GM18873 (cell line): ENCODE data around the gene AGAP2.
A peak's percentile ranks its signal among the peaks of the same experiment; 100 is the strongest.

ENCODE experiments used
- ATAC-seq: cut with Tn5 transposase; IDR thresholded peaks from one replicate; pipeline ENCODE4 v1.9.1; 2021; ENCODE audit warnings: mild to moderate bottlenecking, moderate library complexity, moderate number of reproducible peaks; ENCODE audit not compliant: unreplicated experiment, low FRiP score

AGAP2 gene

DNA sequence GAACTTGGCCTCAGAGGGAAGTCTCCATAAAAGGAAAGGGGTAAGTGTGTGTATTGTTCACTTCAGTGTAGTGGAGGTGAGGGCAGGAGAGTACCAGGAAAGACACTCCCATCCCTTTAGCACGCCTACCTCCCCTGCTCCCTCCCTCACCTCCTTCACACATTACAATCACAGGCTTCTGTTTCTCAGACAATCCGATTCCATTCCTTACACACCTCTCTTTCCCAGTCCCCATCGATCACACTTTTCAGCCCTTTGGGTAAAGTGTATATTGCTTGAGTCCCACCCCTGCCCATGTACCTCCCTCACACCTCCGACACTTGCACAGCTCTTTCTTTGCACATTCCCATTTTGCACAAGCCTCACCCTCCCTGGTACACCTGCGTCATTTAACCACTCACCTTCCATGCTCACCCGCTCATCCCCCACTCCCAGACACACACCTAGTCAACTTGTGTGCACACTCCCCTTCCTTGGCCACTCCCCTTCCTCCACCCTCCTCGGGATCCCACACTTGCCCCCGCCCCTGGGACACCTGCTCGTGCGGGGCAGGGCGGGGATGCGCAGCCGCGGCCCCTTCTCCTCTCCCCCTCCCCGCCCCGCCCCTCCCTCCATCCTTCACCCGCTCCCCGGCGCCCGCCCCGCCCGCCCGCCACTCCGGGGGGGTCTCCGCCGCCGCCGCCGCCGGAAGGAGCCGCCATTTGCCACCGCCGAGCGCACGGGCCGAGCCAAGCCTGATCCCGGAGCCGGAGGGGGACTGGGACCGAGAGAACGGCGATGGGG, 16.1 kb upstream of the AGAP2 start, which contains the start of gene MARCHF9:
Gene MARCHF9 (plus strand): TSS at position 693 of the 783 bp plus-strand sequence. CDS start 426 bp downstream, outside the sequence.
- no peak for ATAC-seq

DNA sequence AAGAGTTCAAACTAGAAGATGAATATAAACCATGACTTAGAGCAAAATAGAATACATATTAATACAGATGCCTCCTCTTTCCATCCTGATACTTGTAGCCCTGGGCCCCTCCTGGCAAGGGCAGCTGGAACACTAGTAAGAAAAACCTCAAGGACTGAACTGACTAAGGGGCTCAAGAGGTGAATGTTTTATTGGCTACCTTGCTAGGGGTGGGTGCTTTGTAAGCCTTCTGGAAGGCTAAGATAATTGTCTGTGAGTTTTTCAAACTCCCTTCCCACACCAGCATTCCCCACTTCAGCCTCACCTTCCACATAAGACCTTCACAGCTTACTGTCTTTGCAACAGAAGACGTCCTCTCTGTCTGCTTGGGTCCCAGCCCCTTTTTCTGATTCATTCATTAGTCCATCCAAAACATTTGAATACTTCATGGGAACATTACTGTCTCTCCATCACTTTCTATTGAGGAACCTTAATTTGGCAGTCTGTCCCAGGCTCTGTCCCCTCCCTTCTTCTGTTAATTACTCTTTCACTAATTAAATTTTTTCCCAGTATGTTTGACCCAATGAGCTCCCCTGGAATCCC, 15.3 kb upstream of the AGAP2 start:
- no peak for ATAC-seq

DNA sequence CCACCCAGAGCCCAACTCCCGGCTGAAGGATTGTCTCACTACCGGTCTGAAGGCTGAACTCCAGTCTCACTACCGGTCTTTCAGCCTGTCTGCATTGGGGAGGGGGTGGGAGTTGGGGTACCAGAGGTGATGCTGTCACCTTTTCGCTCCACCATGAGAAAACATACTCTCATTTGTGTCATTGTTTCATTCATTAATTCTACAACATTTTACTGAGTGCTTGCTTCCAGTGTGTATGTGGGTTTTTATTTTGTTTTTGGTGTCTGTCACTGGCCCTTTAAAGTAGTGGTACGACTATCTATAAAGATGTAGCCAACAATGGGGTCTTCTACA, 14.1 kb upstream of the AGAP2 start:
- ATAC-seq = no peak

DNA sequence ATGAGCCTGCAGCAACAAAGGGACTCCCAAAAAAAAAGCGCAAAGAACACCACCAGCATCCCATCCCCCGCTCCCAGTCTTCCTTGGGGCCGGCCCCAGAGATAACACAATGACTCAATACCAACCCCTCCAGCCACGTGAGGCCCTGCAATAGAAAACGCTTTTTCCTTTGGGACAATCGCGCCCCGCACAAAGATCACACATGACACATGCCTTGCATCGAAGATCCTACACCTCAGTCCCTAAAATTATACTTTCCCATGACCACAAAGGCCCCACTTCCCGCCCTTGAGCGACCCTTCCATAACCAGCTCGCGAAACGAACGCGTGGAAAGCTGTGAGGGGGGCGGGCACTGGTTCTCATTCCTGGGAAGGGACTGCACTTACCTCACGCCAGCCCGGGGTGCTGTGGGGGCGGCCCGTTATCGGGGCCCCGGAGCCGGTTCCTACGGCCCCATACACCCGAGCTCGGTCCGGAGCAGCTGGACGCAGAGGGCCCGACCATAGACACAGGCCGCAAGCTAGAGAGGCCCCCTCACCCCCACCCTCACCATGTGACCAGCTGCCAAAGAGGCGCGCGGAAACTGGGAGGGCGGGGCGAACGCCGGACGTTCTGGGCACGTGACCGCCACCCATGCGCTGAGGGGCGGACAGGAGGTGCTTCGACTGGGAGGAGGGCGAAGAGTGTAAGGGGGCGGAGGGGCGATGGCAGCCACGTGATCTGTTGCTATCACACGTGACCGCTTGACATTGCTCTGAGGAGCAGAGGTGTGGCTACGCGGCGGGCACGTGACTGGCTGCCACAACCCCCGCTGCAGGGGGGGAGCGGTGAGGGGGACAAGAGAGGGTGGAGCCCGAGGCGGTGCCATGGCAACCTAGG, 13.5 kb upstream of the AGAP2 start, which contains the start of gene CDK4:
Gene CDK4 (minus strand): TSS at position 523 of the 880 bp plus-strand sequence. CDS start 593 bp downstream, outside the sequence.
- ATAC-seq = peak; percentile 79

DNA sequence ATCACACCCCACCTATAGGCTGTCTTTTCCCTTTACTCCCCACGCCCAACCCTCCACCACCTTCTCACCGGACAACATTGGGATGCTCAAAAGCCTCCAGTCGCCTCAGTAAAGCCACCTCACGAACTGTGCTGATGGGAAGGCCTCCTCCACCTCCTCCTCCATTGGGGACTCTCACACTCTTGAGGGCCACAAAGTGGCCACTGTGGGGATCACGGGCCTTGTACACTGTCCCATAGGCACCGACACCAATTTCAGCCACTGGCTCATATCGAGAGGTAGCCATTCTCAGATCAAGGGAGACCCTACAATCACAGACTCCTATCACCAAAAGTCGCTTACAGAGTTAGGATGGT, 12.9 kb upstream of the AGAP2 start:
- ATAC-seq = no peak

DNA sequence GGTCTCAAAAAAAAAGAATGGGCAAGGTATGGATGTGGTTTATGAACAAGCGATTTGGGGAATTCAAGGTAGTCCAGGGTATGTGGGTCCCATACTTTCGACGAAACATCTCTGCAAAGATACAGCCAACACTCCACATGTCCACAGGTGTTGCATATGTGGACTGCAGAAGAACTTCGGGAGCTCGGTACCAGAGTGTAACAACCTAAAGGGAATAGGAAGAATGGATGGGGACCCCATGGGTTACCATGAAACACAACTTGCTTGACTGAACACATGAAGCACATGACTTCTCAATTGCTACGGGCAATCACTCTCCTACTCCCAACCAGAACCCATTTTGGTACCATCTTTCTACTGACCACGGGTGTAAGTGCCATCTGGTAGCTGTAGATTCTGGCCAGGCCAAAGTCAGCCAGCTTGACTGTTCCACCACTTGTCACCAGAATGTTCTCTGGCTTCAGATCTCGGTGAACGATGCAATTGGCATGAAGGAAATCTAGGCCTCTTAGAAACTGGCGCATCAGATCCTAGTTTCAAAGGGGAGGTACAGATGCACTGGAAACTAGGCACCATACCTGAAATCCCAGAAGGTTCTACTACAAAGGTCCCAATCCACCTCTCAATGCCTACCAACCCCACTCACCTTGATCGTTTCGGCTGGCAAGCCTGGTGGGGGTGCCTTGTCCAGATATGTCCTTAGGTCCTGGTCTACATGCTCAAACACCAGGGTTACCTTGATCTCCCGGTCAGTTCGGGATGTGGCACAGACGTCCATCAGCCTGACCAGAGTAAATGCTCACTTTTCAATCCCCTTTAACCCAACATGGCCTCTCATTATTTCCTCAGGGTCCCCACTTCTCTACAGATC, 12.3 kb upstream of the AGAP2 start:
- ATAC-seq = no peak

DNA sequence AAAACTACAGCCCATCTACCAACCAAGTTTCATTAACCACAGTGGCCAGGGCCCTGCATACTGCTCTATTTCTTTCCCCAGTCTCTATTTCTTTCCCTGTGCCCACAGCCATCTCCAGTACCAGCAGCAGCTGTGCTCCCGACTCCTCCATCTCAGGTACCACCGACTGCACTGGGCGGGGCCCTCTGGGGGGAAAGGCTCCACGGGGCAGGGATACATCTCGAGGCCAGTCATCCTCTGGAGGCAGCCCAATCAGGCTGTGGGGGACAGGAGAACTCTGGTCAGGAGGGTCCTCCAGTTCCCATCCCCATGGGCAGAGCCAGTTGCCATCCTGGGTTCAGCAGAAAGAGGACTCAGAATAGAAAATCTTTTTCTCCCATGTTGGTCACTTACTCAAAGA, 10.5 kb upstream of the AGAP2 start:
- ATAC-seq = no peak

DNA sequence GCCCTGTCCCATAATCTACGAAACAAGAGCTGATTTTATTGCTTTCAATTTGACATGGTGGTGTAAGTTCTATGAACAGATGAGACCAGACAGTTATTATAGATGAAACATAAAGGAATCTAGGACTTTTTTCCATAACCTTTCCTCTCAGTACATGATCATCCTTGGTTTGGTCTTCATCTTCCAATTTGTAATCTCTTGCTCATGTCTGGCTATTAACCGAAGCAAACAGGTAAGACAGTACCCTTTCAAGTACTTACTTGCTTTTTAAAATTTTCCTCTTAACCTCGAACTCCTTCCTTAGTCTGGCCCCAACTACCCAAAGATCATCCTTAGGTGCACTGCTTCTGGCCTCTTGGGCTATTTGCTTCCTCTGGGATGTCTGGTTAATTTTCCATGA, 7.5 kb upstream of the AGAP2 start:
- no peak for ATAC-seq

DNA sequence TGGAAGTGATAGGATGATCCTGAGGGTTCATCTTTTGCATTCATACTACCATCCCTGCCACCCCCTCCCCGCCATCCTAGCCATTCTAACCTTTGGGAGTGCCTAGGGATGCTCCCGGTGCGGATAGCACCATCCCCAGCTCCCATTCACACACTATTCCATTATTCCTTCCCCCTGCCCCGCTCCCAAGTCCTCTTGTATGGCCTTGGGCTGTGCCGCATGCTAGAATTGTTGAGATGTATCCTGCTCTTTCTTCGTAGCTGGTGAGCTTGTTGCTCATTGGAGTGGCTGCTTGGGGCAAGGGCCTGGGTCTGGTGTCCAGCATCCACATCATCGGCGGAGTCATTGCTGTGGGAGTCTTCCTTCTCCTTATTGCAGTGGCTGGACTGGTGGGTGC, 6.9 kb upstream of the AGAP2 start:
- no peak for ATAC-seq

DNA sequence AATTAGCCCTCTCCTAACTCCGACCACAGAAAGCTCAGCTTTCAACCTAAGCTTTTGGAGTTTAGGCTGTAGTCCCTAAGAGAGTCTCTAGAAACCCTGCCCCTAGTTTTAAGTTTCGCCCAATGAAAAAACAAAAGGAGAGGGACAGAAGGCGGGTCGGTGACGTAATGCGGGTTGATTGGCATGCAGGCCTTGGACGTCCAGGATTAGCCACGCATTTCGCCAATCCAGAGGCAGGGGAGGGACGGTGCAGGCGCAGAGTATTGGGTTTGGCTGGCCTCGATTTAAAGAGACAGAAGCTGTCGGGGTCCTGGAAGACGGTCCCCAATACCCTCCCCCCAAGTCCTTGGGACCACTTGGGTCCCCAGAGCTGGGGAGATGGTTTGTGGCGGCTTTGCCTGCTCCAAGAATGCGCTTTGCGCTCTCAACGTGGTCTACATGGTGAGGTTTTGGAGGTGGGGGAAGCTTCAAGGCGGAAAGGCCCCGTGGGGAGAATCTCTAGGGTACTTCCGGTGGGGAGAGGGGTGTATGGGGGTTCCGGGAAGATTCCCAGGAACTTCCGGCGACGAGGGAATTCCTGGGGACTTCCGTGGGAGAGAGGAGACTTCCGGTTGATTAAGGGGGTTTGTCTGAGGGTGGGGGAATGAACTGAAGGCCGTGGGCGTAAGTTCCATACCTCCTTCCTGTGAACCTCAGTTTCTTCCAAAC, 6.4 kb upstream of the AGAP2 start, which contains the start of gene TSPAN31:
Gene TSPAN31 (plus strand): TSS at position 263 of the 708 bp plus-strand sequence. CDS start 116 bp downstream, at position 379.
- peak; percentile 79 for ATAC-seq

DNA sequence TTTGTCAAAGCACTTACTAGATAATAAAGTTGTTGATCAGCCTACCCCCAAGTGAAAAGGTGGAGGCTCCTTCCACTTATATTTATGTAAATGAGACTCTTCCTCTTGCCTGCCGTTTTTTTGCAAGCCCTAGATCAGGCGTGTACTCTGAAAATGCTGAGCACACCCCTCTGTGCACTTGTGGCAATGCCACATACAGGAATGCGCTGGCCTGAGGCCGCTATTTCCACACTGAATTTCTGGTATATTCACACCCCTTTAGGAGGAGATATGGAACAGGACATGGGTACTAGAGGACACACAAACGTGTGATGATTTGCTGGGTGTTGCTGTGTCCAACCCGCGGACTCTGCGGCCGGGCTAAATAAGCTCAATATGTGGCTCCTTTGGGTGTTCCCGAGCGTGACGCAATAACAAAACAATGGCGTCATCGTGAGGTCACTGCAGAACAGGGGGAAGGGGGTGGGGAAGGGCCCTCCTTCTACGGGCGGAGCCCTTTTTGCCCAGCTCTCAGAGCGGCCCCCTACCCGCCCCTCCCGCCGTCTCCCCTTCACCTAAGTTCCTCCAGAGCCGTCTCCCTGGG, 5.7 kb upstream of the AGAP2 start:
- peak; percentile 18 for ATAC-seq

DNA sequence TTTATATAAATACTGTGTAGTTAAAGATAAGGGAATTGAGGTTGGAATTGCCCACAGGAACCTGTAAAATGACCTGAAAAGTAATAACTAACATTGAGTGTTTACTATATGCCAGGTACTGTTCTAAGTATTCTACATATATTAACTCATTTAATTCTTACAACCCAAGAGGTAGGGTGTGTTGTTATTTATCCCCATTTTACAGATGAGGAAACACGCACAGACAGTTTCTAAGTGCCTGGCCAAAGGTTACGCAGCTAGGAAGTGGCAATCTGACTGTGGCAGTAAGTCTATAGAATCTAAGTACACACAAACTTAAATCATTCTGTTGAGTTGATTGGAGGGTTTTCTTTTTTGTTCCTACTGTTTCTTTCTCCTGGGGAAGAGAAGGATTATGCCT, 5.2 kb upstream of the AGAP2 start:
- no peak for ATAC-seq

DNA sequence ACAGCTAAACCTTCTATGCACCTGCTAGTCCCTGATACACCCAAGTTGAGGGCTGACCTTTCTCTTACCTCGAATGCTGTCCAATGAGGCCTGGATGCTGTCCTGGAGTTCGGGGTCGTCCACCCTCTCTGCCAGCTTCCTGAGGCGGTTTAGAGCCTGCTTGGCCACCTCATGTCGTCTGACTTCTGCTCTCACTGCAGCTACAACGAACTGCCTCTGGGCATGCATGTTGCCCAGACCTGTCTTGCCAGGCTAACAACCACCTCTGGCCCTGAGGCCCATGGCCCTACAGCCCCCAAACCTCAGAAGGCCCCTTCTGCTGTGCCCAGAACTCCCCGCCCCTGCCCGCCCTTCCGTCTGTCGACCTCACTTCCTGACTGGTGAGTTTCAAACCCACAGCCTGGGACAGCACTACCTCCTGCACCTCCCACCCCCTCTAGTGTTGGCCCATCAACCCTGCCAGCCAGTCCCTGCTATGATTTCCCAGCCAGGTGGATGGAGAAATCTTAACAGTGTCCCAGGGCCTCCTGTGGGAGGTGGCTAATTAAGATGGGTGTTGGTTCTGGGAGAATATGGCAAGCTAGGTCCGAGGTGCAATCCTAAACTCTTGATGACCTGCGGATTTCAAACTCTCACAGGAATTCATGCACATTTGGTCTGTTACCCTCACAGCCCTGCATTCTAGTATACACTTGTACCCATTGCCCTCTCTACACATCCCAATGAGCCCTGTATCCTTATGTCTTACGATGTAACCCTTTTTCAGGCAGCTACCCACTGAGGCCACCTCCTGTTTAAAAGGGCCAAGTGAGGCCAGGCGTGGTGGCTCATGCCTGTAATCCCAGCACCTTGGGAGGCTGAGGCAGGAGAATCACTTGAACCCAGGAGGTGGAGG, 3.5 kb upstream of the AGAP2 start:
- peak; percentile 54 for ATAC-seq

DNA sequence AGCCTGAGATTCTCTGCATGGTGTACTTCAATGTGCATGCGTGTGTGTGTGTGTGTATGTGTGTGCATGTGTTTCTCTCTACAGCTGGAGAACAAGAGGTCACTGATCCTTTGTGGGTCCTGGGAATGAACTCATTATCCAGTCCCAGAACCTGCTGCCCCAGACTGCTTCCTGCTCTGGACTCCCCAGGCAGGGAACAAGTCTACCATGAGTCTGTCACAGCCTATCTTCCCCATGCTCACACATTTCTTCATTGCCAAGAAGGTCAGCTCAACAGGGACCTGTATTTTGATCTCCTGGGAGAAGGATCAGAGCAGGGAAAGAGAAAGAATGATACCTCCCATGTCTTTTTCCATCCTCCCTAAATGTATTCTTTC, 2.9 kb upstream of the AGAP2 start:
- ATAC-seq = no peak

DNA sequence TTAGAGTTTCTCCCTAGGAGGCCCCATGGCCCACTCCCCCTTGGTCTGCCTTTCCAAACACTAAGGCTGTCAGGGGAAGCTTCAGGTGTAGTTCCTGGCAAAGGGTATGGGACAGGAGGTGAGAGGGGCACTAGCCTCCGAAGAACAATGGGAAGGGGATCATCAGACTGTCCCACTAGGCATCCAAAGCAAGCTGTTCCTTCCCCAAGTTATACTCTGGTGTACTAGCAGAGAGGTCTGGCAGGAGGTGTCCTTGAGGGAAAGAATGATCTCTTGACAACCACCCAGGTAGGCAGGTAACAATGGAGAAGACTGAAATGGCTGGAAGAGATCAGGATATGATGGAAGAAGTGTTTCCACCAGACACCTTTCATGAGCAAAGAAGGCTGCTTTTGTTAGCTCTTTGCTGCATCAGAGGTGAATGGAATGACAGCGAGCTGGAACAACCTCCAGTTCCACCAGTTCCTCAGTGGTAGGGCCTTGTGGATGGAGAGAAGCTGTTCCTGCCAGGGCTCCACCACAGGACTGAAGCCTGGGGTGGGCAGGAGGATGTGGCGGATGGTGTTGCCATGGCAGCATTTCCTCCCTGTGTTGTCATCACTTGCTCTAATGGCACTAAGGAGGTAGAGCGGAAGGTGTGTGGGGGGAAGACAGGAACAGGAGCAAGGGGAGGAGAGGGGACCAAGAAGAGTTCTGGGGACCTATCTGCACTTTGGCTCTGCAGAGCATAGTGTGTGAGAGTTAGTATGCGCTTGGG, 2.3 kb upstream of the AGAP2 start:
- peak; percentile 55 for ATAC-seq

DNA sequence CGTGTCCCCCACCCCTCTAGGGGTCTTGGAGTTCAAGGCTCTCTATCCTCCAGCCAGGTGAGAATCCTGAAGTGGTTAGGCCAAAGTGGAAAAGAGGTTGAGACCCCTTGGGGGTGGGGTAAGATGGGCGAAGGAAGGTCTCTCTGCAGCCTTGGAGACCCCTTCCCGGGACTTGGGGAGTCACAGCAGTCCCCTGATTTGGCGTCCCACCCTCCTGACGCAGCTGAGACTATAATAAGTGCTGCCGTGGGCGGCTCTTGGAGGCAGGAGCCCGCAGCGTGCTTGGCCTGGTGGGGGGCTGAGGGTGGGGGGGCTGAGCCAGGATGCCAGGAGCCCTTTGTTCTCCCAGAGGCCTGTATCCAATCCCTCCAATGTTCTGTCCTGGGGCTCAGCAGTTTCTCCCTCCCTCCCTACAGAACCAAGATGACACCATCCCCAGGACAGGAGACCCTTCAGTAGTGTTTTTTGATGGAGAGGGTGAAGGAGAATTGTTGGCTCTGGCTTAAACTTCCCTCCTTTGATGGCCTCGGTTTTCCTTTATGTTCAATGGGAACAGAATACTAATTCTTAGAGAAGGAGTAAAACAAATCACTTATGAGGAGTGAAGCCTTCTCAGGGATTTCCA, 1.5 kb upstream of the AGAP2 start:
- ATAC-seq = no peak

DNA sequence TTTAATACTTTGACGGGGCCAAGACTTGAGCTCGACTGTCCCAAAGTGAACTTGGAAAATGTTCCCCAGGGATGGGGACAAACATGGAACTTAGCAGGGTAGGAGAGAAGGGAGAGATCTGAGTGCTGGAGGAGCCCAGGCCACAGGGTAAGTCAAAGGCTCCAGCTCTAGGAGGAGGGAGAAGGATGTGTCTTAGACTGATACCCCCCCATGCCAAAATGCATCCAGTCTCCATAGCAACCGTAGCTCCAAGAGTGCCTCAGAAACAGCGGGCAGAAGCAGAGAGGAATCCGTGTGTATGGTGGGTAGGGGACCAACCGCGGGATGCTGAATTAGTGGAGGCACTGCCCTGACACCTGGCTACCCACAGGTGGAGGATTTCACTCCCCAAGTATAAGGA, 845 bp upstream of the AGAP2 start:
- ATAC-seq = no peak
